Measurements from ENCODE around the gene ZSCAN22. TPM values are rescaled to one million over a fixed set of nuclear protein-coding genes. Genes with fewer than 3 reads are reported as not detected.

The ZSCAN22 gene
- total and polyA plus RNA-seq, 2 of the 13 experiments (the other 11 are each of a cell fraction or from before 2014, with no cell fraction given) = 2.5 to 3.5 TPM

DNA sequence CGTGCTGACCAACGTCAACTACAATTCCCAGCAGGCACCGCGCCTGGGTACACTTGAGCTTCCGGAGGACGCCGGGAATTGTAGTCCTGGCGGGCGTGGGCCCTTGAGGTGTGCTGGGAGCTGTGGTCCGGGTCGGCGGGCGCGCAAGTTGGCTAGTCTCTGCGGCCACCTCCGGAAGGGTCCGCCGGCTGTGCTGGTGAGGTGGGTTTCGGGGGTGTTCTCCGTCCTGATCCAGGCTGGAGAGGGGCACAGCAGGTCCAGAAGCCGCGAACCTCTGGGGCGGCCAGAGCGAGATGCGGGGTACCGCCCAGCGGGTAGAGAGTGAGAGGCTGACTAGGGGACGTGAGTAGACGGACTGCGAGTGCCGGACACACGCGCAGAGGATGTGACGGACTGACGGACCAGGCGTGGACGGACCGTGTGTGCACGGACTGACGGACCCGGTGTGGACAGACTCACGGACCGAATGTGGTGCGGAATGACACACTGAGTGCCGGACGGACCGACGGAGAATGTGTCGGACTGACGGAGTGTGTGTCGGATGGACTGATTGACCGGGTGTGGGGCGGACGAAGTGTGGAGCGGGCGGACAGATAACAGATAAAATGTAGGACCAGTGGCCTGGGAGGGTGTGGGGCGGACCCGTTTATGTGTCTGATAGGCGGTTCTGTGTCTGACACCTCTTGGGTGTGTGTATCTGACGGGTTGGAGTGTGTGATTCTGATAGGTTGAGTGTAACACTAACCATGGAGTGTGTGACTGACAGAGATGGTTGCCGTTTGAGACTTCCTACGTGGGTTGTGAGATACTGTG lies at the start of gene ZSCAN22 (continued):
- TF ChIP-seq AHR (CRISPR knock-in tag; IDR thresholded peaks at IDR 0.05) (no peak), ZFP37 (CRISPR knock-in tag; IDR thresholded peaks at IDR 0.05; ENCODE audit: borderline replicate concordance) (no peak), ZFP91 (CRISPR knock-in tag; IDR thresholded peaks at IDR 0.05; ENCODE audit: borderline replicate concordance) (peak; percentile 95), NFYB (CRISPR knock-in tag; IDR thresholded peaks at IDR 0.05) (peak; percentile 26), ZNF564 (CRISPR knock-in tag; IDR thresholded peaks at IDR 0.05) (no peak; the same call in 1 of the 2 replicates), ZUFSP (CRISPR knock-in tag; IDR thresholded peaks at IDR 0.05; ENCODE audit: borderline replicate concordance) (no peak), ZBTB38 (CRISPR knock-in tag; IDR thresholded peaks at IDR 0.05) (peak; percentile 82; the same call in 1 of the 2 replicates), ZNF484 (CRISPR knock-in tag; IDR thresholded peaks at IDR 0.05; ENCODE audit: borderline replicate concordance, low read depth) (no peak), ZFP82 (CRISPR knock-in tag; IDR thresholded peaks at IDR 0.05; ENCODE audit: borderline replicate concordance) (no peak; the same call in 1 of the 2 replicates), ZNF772 (CRISPR knock-in tag; IDR thresholded peaks at IDR 0.05) (peak; percentile 87), MXD1 (CRISPR knock-in tag; IDR thresholded peaks at IDR 0.05) (peak; percentile 81; the same call in 1 of the 2 replicates), ARNT (IDR thresholded peaks at IDR 0.05) (no peak), TRIM24 (CRISPR knock-in tag; IDR thresholded peaks at IDR 0.05) (0 out of 2 replicates have a peak, but pooled peaks have one; percentile 36), MAZ (IDR thresholded peaks at IDR 0.05; ENCODE audit: borderline replicate concordance, low read depth, low read length) (no peak; the same call in 1 of the 2 replicates), MAZ (CRISPR knock-in tag; IDR thresholded peaks at IDR 0.05; ENCODE audit: low read depth) (peak; percentile 81; the same call in 1 of the 2 replicates), GATAD2A (CRISPR knock-in tag; IDR thresholded peaks at IDR 0.05) (0 out of 2 replicates have a peak, but pooled peaks have one; percentile 22), MTERF4 (CRISPR knock-in tag; IDR thresholded peaks at IDR 0.05) (0 out of 2 replicates have a peak, but pooled peaks have one; percentile 13), CHD4 (IDR thresholded peaks at IDR 0.05; ENCODE audit: borderline replicate concordance, low read length) (no peak), YEATS4 (CRISPR knock-in tag; IDR thresholded peaks at IDR 0.05; ENCODE audit: borderline replicate concordance) (peak; percentile 93; the same call in 1 of the 2 replicates), ZNF589 (CRISPR knock-in tag; conservative IDR thresholded peaks at IDR 0.05) (peak; percentile 91)
